Body of pancreas (tissue), 4 donors: ENCODE results near the gene FGD5. TPM values are rescaled to one million over a fixed set of nuclear protein-coding genes. Genes with fewer than 3 reads are reported as not detected.

Experiments used
- ATAC-seq: fragments of 150-250 bp; one replicate; pipeline ENCODE4 v1.9.1; 2016
- DNase-seq, 4 donors: peaks; one replicate each; pipeline ENCODE4 v3.0.0-alpha.2; 2019
- H3K27ac ChIP-seq, 4 donors: fragments of 200-600 bp; sonication (generic); 1 replicate in 3 of 4; 2 replicates in 1 of 4; pipeline versions ENCODE4 v1.5.1 to v1.6.1; 2016 to 2019; ENCODE audit warnings: mild to moderate bottlenecking in 1 of 4, mixed read lengths in 1 of 4, moderate library complexity in 1 of 4
- H3K27me3 ChIP-seq, 2 donors: fragments of 200-600 bp; sonication (generic); one replicate each; pipeline ENCODE4 v1.6.0; 2016; ENCODE audit warnings: mild to moderate bottlenecking in 1 of 2
- H3K36me3 ChIP-seq, 2 donors: fragments of 200-600 bp; sonication (generic); replicated peaks in 1 of 2; 2 replicates each; pipeline ENCODE4 v1.5.1; 2016; ENCODE audit warnings: low read depth in 2 of 2; ENCODE audit not compliant: insufficient read depth in 1 of 2
- H3K4me1 ChIP-seq: fragments of 200-600 bp; sonication (generic); one replicate; pipeline ENCODE4 v1.6.0; 2016
- H3K4me3 ChIP-seq, 2 donors: fragments of 200-600 bp; sonication (generic); 1 replicate in 1 of 2; 2 replicates in 1 of 2; pipeline ENCODE4 v1.5.1; 2016 to 2019
- H3K9me3 ChIP-seq, 3 donors: fragments of 200-600 bp; sonication (generic); 1 replicate in 2 of 3; 2 replicates in 1 of 3; pipeline ENCODE4 v1.5.1; 2016
- CTCF ChIP-seq, 7 experiments: fragments of 450-650 bp in 4 of 7; fragments of 200-600 bp in 3 of 7; sonication (generic) in 3 of 7; IDR thresholded peaks; one replicate each; pipeline ENCODE4 v1.5.1; 2016 to 2019; ENCODE audit warnings: antibody characterized with exemption in 7 of 7
- POLR2A ChIP-seq, 3 donors: fragments of 450-650 bp; IDR thresholded peaks; one replicate each; pipeline ENCODE4 v1.6.1; 2016; ENCODE audit warnings: antibody characterized with exemption in 3 of 3, mild to moderate bottlenecking in 2 of 3
- WGBS, 2 donors: methylation state at CpG; one replicate each; pipeline ENCODE4 v1.1.5; 2017; 5-methylcytosine and 5-hydroxymethylcytosine counted together
- intact Hi-C: fragments of 100-400 bp; cut with DNase I; formaldehyde crosslinking; loops from one replicate; pipeline ENCODE4 v1.15.1; 2023
- total RNA-seq, 2 donors: library from RNA; depleted of rRNA; stranded (reverse); fragments of >200 nt; gene quantifications; one replicate each; pipeline ENCODE4 v1.1.0, GENCODE V29; 2016

FGD5 gene
- total RNA-seq, 2 donors from 2014 or later: 4.9 to 7.8 TPM

GRCh38 chr3:14921811-14922705 is 103.3 kb downstream of the FGD5 start:
- Histone ChIP-seq H3K4me3 (no peak overlapping the region), H3K4me1 (no peaks in the 10 kb centered on the region), H3K36me3 (no peaks in the 10 kb centered on the region), H3K27me3 (no peaks in the 10 kb centered on the region), H3K27ac (no peak overlapping the region), H3K9me3 (no peaks in the 10 kb centered on the region)
- 64 to 69% methylated on average over 19 to 20 of the region's 21 CpGs for WGBS, 2 donors
- DNase-seq (no peak), ATAC-seq (no peak)
- no peak for TF ChIP-seq CTCF (IDR thresholded peaks at IDR 0.05)
- intact Hi-C loops: loop anchor here (10.0 kb wide), 1 partner anchor 257 kb away; no protein-coding TSS in a partner anchor

DNA sequence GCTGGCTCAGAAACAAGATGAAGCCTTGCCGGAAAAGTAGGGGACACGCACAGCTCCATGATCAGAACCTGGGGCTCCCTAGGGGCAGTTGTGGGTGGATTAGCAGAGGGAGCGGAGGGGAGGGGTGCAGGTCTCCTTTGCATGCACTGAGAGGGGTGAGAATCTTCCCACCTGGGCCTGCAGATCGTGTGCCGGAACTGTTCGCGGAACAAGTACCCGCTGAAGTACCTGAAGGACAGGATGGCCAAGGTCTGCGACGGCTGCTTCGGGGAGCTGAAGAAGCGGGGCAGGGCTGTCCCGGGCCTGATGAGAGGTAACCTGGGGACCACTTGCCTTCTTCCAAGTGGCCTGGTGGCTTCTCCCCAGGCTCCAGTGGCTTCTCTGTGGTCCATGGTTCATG is 104.1 kb downstream of the FGD5 start:
- Histone ChIP-seq H3K4me1 (no peaks in the 10 kb centered on the region), H3K4me3 (no peak overlapping the region), H3K36me3 (no peaks in the 10 kb centered on the region), H3K27ac (no peak overlapping the region), H3K27me3 (no peaks in the 10 kb centered on the region), H3K9me3 (no peaks in the 10 kb centered on the region)
- DNase-seq: no peak
- intact Hi-C loops: loop anchor here (10.0 kb wide), 1 partner anchor 258 kb away; no protein-coding TSS in a partner anchor
- WGBS, 2 donors: 68 to 76% methylated on average over 13 of the region's 13 CpGs
- no peak for ATAC-seq
- TF ChIP-seq CTCF (IDR thresholded peaks at IDR 0.05) (no peak), POLR2A (IDR thresholded peaks at IDR 0.05) (no peak)

GRCh38 chr3:14923476-14923875 is 104.7 kb downstream of the FGD5 start:
- 78 to 83% methylated on average over 3 to 6 of the region's 6 CpGs for WGBS, 2 donors
- intact Hi-C loops: loop anchor here (10.0 kb wide), 1 partner anchor 259 kb away; no protein-coding TSS in a partner anchor
- TF ChIP-seq POLR2A (IDR thresholded peaks at IDR 0.05): no peak
- TF ChIP-seq CTCF (IDR thresholded peaks at IDR 0.05): no peak
- no peaks in the 10 kb centered on the region for H3K27me3 ChIP-seq
- H3K4me1 ChIP-seq: no peaks in the 10 kb centered on the region
- no peaks in the 10 kb centered on the region for H3K36me3 ChIP-seq
- DNase-seq (no peak), ATAC-seq (no peak)
- H3K27ac ChIP-seq: no peak overlapping the region
- H3K4me3 ChIP-seq: no peak overlapping the region
- no peaks in the 10 kb centered on the region for H3K9me3 ChIP-seq

- Histone ChIP-seq H3K27me3 (no peaks in the 10 kb centered on the region), H3K4me3 (no peak overlapping the region), H3K4me1 (no peaks in the 10 kb centered on the region), H3K36me3 (no peaks in the 10 kb centered on the region), H3K27ac (no peak overlapping the region), H3K9me3 (no peaks in the 10 kb centered on the region)
- intact Hi-C loops: loop anchor here (10.0 kb wide), 1 partner anchor 261 kb away; no protein-coding TSS in a partner anchor
- peak in 1 of 4 donors; percentile 35 for DNase-seq
- TF ChIP-seq POLR2A (IDR thresholded peaks at IDR 0.05): no peak
- TF ChIP-seq CTCF (IDR thresholded peaks at IDR 0.05): peak; percentile 47 to 71 (median 68)
- 50 to 61% methylated on average over 8 to 9 of the region's 9 CpGs for WGBS, 2 donors
- no peak for ATAC-seq
Measured at GRCh38 chr3:14925729-14926591, 107.2 kb downstream of the FGD5 start.
